Measurements from ENCODE around the gene ANKRD11.

Gene ANKRD11

DNA sequence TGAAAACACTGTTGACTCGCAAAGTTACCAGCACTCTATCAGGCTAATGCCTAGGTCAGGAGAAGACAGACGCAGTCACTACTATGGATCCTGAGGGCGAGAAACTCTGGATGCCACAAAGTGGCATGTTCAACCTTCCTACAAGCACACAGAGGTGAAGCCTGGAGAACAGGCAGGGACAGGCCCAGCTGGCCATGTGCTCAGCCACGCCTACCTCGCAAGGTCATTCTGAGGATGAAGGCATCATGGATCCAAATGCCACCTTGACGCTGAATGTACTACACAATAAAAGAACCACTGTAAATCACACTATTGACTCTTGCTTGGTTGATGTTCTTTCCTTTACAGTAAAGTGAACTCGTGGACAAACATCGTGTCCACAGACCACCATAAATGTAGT lies 85.8 kb downstream of the ANKRD11 start:
- no CpG with 5 or more reads among the region's 8 CpGs for WGBS (ENCODE audit: extremely low coverage, insufficient coverage, low lambda C conversion rate)
- no peak overlapping the region for H2AK5ac ChIP-seq (ENCODE audit: low read length)
- no peak overlapping the region for H4K5ac ChIP-seq (ENCODE audit: low read length)
- H4K8ac ChIP-seq (ENCODE audit: low read depth, low read length) = no peak overlapping the region
- no peaks in the 10 kb centered on the region for H3K27me3 ChIP-seq (ENCODE audit: insufficient read depth, low read length, poor library complexity)
- H3K79me1 ChIP-seq (ENCODE audit: low read length) = peaks cover 10% of the 10 kb centered on the region
- no peak overlapping the region for H3K9ac ChIP-seq (ENCODE audit: low read length)
- H3K4me3 ChIP-seq (ENCODE audit: low read length) = no peak overlapping the region
- no peak overlapping the region for H3K18ac ChIP-seq (ENCODE audit: low read length)
- no peak overlapping the region for H2BK5ac ChIP-seq (ENCODE audit: low read length)
- no peak overlapping the region for H3K27ac ChIP-seq (ENCODE audit: low read depth, low read length)
- no peak overlapping the region for H2BK120ac ChIP-seq (ENCODE audit: low read depth, low read length)
- DNase-seq = no peak
- H3K79me2 ChIP-seq (ENCODE audit: control insufficient read depth, insufficient read depth, low read length) = peaks cover 90% of the 10 kb centered on the region
- peaks cover 16% of the 10 kb centered on the region for H3K4me1 ChIP-seq (ENCODE audit: control insufficient read depth, low read depth, low read length)
- no peak overlapping the region for H3K23ac ChIP-seq (ENCODE audit: low read length)
- H2BK15ac ChIP-seq (replicated peaks; ENCODE audit: low read depth) = no peak overlapping the region
- H3K36me3 ChIP-seq (ENCODE audit: control insufficient read depth, insufficient read depth, low read length) = no peaks in the 10 kb centered on the region
- no peak overlapping the region for H3K56ac ChIP-seq (ENCODE audit: low read length)
- H3K4ac ChIP-seq (ENCODE audit: low read depth, low read length) = no peak overlapping the region
- H3K4me2 ChIP-seq (ENCODE audit: low read length) = no peak overlapping the region

GRCh38 chr16:89402962-89403361 lies 87.4 kb downstream of the ANKRD11 start:
- Histone ChIP-seq H3K27ac (ENCODE audit: low read depth, low read length) (no peak overlapping the region), H3K4ac (ENCODE audit: low read depth, low read length) (no peak overlapping the region), H3K79me1 (ENCODE audit: low read length) (peaks cover 12% of the 10 kb centered on the region), H2BK15ac (replicated peaks; ENCODE audit: low read depth) (no peak overlapping the region), H3K18ac (ENCODE audit: low read length) (no peak overlapping the region), H3K9ac (ENCODE audit: low read length) (no peak overlapping the region), H3K56ac (ENCODE audit: low read length) (peak overlapping the region; percentile 47), H3K36me3 (ENCODE audit: control insufficient read depth, insufficient read depth, low read length) (no peaks in the 10 kb centered on the region), H2BK5ac (ENCODE audit: low read length) (no peak overlapping the region), H2AK5ac (ENCODE audit: low read length) (no peak overlapping the region), H3K4me2 (ENCODE audit: low read length) (no peak overlapping the region), H4K5ac (ENCODE audit: low read length) (no peak overlapping the region), H3K23ac (ENCODE audit: low read length) (no peak overlapping the region), H2BK120ac (ENCODE audit: low read depth, low read length) (no peak overlapping the region), H3K27me3 (ENCODE audit: insufficient read depth, low read length, poor library complexity) (no peaks in the 10 kb centered on the region), H3K4me3 (ENCODE audit: low read length) (no peak overlapping the region), H4K8ac (ENCODE audit: low read depth, low read length) (no peak overlapping the region), H3K79me2 (ENCODE audit: control insufficient read depth, insufficient read depth, low read length) (peaks cover 90% of the 10 kb centered on the region), H3K4me1 (ENCODE audit: control insufficient read depth, low read depth, low read length) (peaks cover 16% of the 10 kb centered on the region)
- WGBS (ENCODE audit: extremely low coverage, insufficient coverage, low lambda C conversion rate) = no CpG with 5 or more reads among the region's 17 CpGs
- DNase-seq = no peak

- peaks cover 2% of the 10 kb centered on the region for H3K36me3 ChIP-seq (ENCODE audit: control insufficient read depth, insufficient read depth, low read length)
- WGBS (ENCODE audit: extremely low coverage, insufficient coverage, low lambda C conversion rate) = no CpG with 5 or more reads among the region's 27 CpGs
- H3K56ac ChIP-seq (ENCODE audit: low read length) = peak overlapping the region; percentile 5
- H3K4me2 ChIP-seq (ENCODE audit: low read length) = no peak overlapping the region
- H3K9ac ChIP-seq (ENCODE audit: low read length) = no peak overlapping the region
- H2BK120ac ChIP-seq (ENCODE audit: low read depth, low read length) = no peak overlapping the region
- peaks cover 13% of the 10 kb centered on the region for H3K4me1 ChIP-seq (ENCODE audit: control insufficient read depth, low read depth, low read length)
- H4K8ac ChIP-seq (ENCODE audit: low read depth, low read length) = no peak overlapping the region
- H3K4me3 ChIP-seq (ENCODE audit: low read length) = no peak overlapping the region
- H3K23ac ChIP-seq (ENCODE audit: low read length) = no peak overlapping the region
- H3K79me1 ChIP-seq (ENCODE audit: low read length) = peaks cover 20% of the 10 kb centered on the region
- no peak for DNase-seq
- H3K4ac ChIP-seq (ENCODE audit: low read depth, low read length) = no peak overlapping the region
- H2BK5ac ChIP-seq (ENCODE audit: low read length) = no peak overlapping the region
- no peak overlapping the region for H2BK15ac ChIP-seq (replicated peaks; ENCODE audit: low read depth)
- H2AK5ac ChIP-seq (ENCODE audit: low read length) = no peak overlapping the region
- no peak overlapping the region for H4K5ac ChIP-seq (ENCODE audit: low read length)
- H3K27me3 ChIP-seq (ENCODE audit: insufficient read depth, low read length, poor library complexity) = no peaks in the 10 kb centered on the region
- no peak overlapping the region for H3K18ac ChIP-seq (ENCODE audit: low read length)
- peaks cover 91% of the 10 kb centered on the region for H3K79me2 ChIP-seq (ENCODE audit: control insufficient read depth, insufficient read depth, low read length)
- H3K27ac ChIP-seq (ENCODE audit: low read depth, low read length) = no peak overlapping the region
These were observed 88.5 kb downstream of the ANKRD11 start for GRCh38 chr16:89401641-89402445.

- Histone ChIP-seq H3K56ac (ENCODE audit: low read length) (no peak overlapping the region), H3K36me3 (ENCODE audit: control insufficient read depth, insufficient read depth, low read length) (peaks cover 2% of the 10 kb centered on the region), H3K4me2 (ENCODE audit: low read length) (no peak overlapping the region), H3K18ac (ENCODE audit: low read length) (no peak overlapping the region), H3K4me1 (ENCODE audit: control insufficient read depth, low read depth, low read length) (peaks cover 8% of the 10 kb centered on the region), H2BK5ac (ENCODE audit: low read length) (no peak overlapping the region), H2BK15ac (replicated peaks; ENCODE audit: low read depth) (no peak overlapping the region), H4K5ac (ENCODE audit: low read length) (no peak overlapping the region), H3K27me3 (ENCODE audit: insufficient read depth, low read length, poor library complexity) (no peaks in the 10 kb centered on the region), H2BK120ac (ENCODE audit: low read depth, low read length) (no peak overlapping the region), H4K8ac (ENCODE audit: low read depth, low read length) (no peak overlapping the region), H3K4me3 (ENCODE audit: low read length) (no peak overlapping the region), H3K9ac (ENCODE audit: low read length) (no peak overlapping the region), H3K23ac (ENCODE audit: low read length) (no peak overlapping the region), H2AK5ac (ENCODE audit: low read length) (no peak overlapping the region), H3K79me2 (ENCODE audit: control insufficient read depth, insufficient read depth, low read length) (peaks cover 90% of the 10 kb centered on the region), H3K79me1 (ENCODE audit: low read length) (peaks cover 19% of the 10 kb centered on the region), H3K27ac (ENCODE audit: low read depth, low read length) (no peak overlapping the region), H3K4ac (ENCODE audit: low read depth, low read length) (no peak overlapping the region)
- no CpG with 5 or more reads among the region's 12 CpGs for WGBS (ENCODE audit: extremely low coverage, insufficient coverage, low lambda C conversion rate)
- DNase-seq = no peak
These were observed 89.2 kb downstream of the ANKRD11 start for GRCh38 chr16:89401205-89401604.

GRCh38 chr16:89400740-89401139 lies 89.6 kb downstream of the ANKRD11 start:
- H3K9ac ChIP-seq (ENCODE audit: low read length) = no peak overlapping the region
- no peak overlapping the region for H2BK15ac ChIP-seq (replicated peaks; ENCODE audit: low read depth)
- H3K4me3 ChIP-seq (ENCODE audit: low read length) = no peak overlapping the region
- H4K5ac ChIP-seq (ENCODE audit: low read length) = no peak overlapping the region
- H3K79me2 ChIP-seq (ENCODE audit: control insufficient read depth, insufficient read depth, low read length) = peaks cover 90% of the 10 kb centered on the region
- no peak overlapping the region for H2BK120ac ChIP-seq (ENCODE audit: low read depth, low read length)
- no peak overlapping the region for H3K56ac ChIP-seq (ENCODE audit: low read length)
- no peak overlapping the region for H3K18ac ChIP-seq (ENCODE audit: low read length)
- no CpG with 5 or more reads among the region's 14 CpGs for WGBS (ENCODE audit: extremely low coverage, insufficient coverage, low lambda C conversion rate)
- H3K27me3 ChIP-seq (ENCODE audit: insufficient read depth, low read length, poor library complexity) = no peaks in the 10 kb centered on the region
- no peak overlapping the region for H2BK5ac ChIP-seq (ENCODE audit: low read length)
- H4K8ac ChIP-seq (ENCODE audit: low read depth, low read length) = no peak overlapping the region
- no peak for DNase-seq
- H3K27ac ChIP-seq (ENCODE audit: low read depth, low read length) = no peak overlapping the region
- H3K4me2 ChIP-seq (ENCODE audit: low read length) = no peak overlapping the region
- peaks cover 9% of the 10 kb centered on the region for H3K4me1 ChIP-seq (ENCODE audit: control insufficient read depth, low read depth, low read length)
- no peak overlapping the region for H2AK5ac ChIP-seq (ENCODE audit: low read length)
- peaks cover 2% of the 10 kb centered on the region for H3K36me3 ChIP-seq (ENCODE audit: control insufficient read depth, insufficient read depth, low read length)
- no peak overlapping the region for H3K4ac ChIP-seq (ENCODE audit: low read depth, low read length)
- H3K23ac ChIP-seq (ENCODE audit: low read length) = no peak overlapping the region
- H3K79me1 ChIP-seq (ENCODE audit: low read length) = peaks cover 19% of the 10 kb centered on the region

DNA sequence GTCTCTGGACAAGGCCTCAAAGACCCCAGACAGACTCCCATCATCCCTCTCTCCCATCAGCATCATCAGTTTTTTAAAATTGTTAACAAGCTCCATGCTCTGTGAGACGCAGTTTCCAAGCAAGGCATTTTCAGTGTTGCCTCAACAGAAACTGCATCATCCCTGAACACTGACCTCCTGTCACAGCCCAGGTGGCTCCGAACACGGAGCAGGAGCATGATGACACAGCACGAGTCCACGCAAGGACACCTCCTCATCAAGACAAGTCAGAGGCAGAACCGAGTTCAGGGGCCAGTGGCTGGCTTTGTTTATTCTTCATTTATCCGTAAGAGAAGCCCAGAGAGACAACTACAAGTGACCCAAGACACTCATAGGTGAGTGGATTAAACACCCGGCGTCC lies 91.4 kb downstream of the ANKRD11 start:
- H4K5ac ChIP-seq (ENCODE audit: low read length) = no peak overlapping the region
- no peak overlapping the region for H3K27ac ChIP-seq (ENCODE audit: low read depth, low read length)
- H3K23ac ChIP-seq (ENCODE audit: low read length) = no peak overlapping the region
- no peak overlapping the region for H2BK5ac ChIP-seq (ENCODE audit: low read length)
- H2AK5ac ChIP-seq (ENCODE audit: low read length) = no peak overlapping the region
- no peak overlapping the region for H2BK15ac ChIP-seq (replicated peaks; ENCODE audit: low read depth)
- H3K4me1 ChIP-seq (ENCODE audit: control insufficient read depth, low read depth, low read length) = peaks cover 2% of the 10 kb centered on the region
- H3K9ac ChIP-seq (ENCODE audit: low read length) = no peak overlapping the region
- no peak overlapping the region for H4K8ac ChIP-seq (ENCODE audit: low read depth, low read length)
- DNase-seq = no peak
- peaks cover 89% of the 10 kb centered on the region for H3K79me2 ChIP-seq (ENCODE audit: control insufficient read depth, insufficient read depth, low read length)
- H3K79me1 ChIP-seq (ENCODE audit: low read length) = peaks cover 20% of the 10 kb centered on the region
- H3K4me2 ChIP-seq (ENCODE audit: low read length) = no peak overlapping the region
- no peak overlapping the region for H2BK120ac ChIP-seq (ENCODE audit: low read depth, low read length)
- H3K4ac ChIP-seq (ENCODE audit: low read depth, low read length) = no peak overlapping the region
- no peak overlapping the region for H3K4me3 ChIP-seq (ENCODE audit: low read length)
- no CpG with 5 or more reads among the region's 9 CpGs for WGBS (ENCODE audit: extremely low coverage, insufficient coverage, low lambda C conversion rate)
- no peak overlapping the region for H3K18ac ChIP-seq (ENCODE audit: low read length)
- H3K27me3 ChIP-seq (ENCODE audit: insufficient read depth, low read length, poor library complexity) = no peaks in the 10 kb centered on the region
- no peak overlapping the region for H3K56ac ChIP-seq (ENCODE audit: low read length)
- peaks cover 2% of the 10 kb centered on the region for H3K36me3 ChIP-seq (ENCODE audit: control insufficient read depth, insufficient read depth, low read length)
